Upper lobe of right lung (tissue), 1 donor: ENCODE data around the gene PROSER3. TPM values are rescaled to one million over a fixed set of nuclear protein-coding genes. Genes with fewer than 3 reads are reported as not detected.

Experiments
- ATAC-seq: fragments of 200-7000 bp; cut with Tn5 transposase; one replicate; pipeline ENCODE4 v1.9.1; 2020; ENCODE audit warnings: mild to moderate bottlenecking, moderate library complexity
- DNase-seq: peaks from one replicate; pipeline ENCODE4 v3.0.0-alpha.2; 2020
- H3K27ac ChIP-seq: fragments of 200-600 bp; one replicate; pipeline ENCODE4 v1.8.0; 2022
- H3K27me3 ChIP-seq: fragments of 200-600 bp; one replicate; pipeline ENCODE4 v1.8.0; 2022; ENCODE audit warnings: mild to moderate bottlenecking
- H3K36me3 ChIP-seq: fragments of 200-600 bp; one replicate; pipeline ENCODE4 v1.8.0; 2022
- H3K4me1 ChIP-seq: fragments of 200-600 bp; one replicate; pipeline ENCODE4 v1.8.0; 2022
- H3K4me3 ChIP-seq: fragments of 200-600 bp; one replicate; pipeline ENCODE4 v1.8.0; 2022; ENCODE audit warnings: mild to moderate bottlenecking
- H3K9me3 ChIP-seq: fragments of 200-600 bp; one replicate; pipeline ENCODE4 v1.8.0; 2022
- intact Hi-C: fragments of 100-400 bp; cut with DNase I; formaldehyde crosslinking; loops from one replicate; pipeline ENCODE4 v1.11.0; 2022
- total RNA-seq: library from RNA; stranded (reverse); fragmentation: NEBNext Ultra II Directional; extraction: Animal tissue kit (Norgen Biotek cat#: 25700); gene quantifications from one replicate; pipeline ENCODE4 v1.2.1, GENCODE V29; 2021
- TF ChIP-seq, protein P1 (sequence below): fragments of 200-600 bp; IDR thresholded peaks from one replicate; pipeline ENCODE4 v1.8.0; 2022; ENCODE audit warnings: antibody characterized with exemption
- donor health status: DM: no; HTN: yes; CAD: no; lungs with severe emphysema.

PROSER3 gene
- total RNA-seq, 1 donor from 2014 or later, result 18.2 TPM

DNA sequence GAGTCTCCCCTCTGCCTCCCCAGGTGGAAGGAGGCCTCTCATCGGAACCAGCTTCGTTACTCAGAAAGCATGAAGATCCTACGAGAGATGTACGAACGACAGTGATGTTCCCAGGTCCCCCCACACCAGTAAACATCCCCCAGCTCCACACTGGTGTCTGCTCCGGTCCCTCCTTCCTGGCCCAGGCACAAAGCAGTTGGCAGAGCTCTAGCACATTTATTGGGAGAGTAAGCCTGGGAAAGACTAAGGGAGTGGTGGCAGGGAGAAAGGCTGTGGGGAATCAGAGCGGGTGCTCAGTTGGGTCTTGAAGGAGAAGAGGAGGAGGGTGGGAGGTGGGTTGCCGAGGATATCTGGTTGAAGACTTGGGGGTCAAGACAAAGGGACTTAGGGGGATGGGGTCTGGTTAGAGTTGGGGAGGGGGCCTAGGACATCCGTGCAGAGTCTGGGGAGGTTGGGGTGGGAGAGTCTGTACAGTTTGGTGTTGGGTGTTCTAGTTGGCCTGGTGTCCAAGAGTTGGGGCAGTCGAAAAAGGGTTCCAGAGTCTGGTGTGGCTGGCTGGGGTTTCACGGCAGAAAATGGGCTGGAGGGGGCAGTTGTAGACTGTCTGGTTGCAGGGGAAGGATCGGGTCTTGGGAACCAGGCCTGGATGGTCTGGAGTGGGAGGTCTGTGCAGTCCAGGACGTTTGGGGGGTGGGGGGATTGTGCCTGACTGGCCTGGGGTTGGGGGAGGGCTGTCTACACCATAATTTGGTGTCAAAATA is 3.4 kb upstream of the PROSER3 start:
- H3K36me3 ChIP-seq, result peaks cover 30% of the 10 kb centered on the region
- intact Hi-C loops, result no loop called here
- DNase-seq (no peak), ATAC-seq (no peak)
- H3K4me3 ChIP-seq, result no peak overlapping the region
- H3K27me3 ChIP-seq, result no peaks in the 10 kb centered on the region
- peaks cover 21% of the 10 kb centered on the region for H3K4me1 ChIP-seq
- peak overlapping the region; percentile 47 for H3K27ac ChIP-seq
- H3K9me3 ChIP-seq, result no peaks in the 10 kb centered on the region
- TF ChIP-seq, protein P1, sequence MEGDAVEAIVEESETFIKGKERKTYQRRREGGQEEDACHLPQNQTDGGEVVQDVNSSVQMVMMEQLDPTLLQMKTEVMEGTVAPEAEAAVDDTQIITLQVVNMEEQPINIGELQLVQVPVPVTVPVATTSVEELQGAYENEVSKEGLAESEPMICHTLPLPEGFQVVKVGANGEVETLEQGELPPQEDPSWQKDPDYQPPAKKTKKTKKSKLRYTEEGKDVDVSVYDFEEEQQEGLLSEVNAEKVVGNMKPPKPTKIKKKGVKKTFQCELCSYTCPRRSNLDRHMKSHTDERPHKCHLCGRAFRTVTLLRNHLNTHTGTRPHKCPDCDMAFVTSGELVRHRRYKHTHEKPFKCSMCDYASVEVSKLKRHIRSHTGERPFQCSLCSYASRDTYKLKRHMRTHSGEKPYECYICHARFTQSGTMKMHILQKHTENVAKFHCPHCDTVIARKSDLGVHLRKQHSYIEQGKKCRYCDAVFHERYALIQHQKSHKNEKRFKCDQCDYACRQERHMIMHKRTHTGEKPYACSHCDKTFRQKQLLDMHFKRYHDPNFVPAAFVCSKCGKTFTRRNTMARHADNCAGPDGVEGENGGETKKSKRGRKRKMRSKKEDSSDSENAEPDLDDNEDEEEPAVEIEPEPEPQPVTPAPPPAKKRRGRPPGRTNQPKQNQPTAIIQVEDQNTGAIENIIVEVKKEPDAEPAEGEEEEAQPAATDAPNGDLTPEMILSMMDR, result no peak

- no peaks in the 10 kb centered on the region for H3K27me3 ChIP-seq
- ATAC-seq, result peak; percentile 0
- intact Hi-C loops, result no loop called here
- TF ChIP-seq, protein P1, result no peak
- peaks cover 18% of the 10 kb centered on the region for H3K4me1 ChIP-seq
- peaks cover 30% of the 10 kb centered on the region for H3K36me3 ChIP-seq
- H3K27ac ChIP-seq, result peak overlapping the region; percentile 47
- peak; percentile 64 for DNase-seq
- no peaks in the 10 kb centered on the region for H3K9me3 ChIP-seq
- H3K4me3 ChIP-seq, result peak overlapping the region; percentile 47
Measured at GRCh38 chr19:35755131-35755549, 2.8 kb upstream of the PROSER3 start.

DNA sequence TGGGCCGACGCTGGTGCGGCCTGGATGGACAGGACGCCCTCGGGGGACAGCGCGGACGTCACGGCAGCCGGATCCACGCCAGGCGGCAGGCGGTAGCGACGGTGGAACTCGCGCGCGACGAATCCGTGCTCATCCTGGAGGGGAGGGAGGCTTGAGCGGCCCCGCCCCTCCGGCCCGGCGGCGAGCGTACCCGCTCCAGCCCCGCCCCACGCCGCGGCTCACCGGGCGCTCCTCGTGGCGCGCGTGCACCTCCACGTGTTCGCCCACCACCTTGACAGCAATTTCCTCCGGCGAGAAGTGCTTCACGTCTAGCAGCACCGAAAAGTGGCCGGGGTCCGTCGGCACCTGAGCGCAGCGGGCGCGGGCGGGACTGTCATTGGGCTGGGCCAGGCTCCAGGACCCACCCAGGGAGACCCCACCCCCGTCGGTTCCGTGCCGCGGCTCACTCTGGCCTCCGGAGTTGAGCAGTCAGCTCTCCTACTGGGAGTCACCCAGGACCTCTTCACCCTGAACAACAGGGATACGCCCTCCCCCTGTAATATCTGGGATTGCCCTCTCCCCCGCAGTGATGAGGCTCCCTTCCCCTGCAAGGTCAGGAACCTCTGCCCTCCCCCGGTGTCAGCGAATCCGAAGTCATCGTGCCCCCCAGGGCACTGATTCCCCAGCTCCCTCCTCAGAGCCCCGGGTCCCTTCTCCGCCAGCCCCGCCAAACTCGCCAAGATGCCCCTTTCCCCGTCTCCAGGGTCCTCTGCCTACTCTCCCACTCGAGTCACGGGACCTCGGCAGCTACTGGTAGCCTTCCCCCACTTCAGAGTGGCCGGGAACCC is 2.2 kb upstream of the PROSER3 start:
- ATAC-seq, result peak; percentile 1
- Histone ChIP-seq H3K27ac (peak overlapping the region; percentile 98), H3K36me3 (peaks cover 30% of the 10 kb centered on the region), H3K27me3 (no peaks in the 10 kb centered on the region), H3K9me3 (no peaks in the 10 kb centered on the region), H3K4me1 (peaks cover 18% of the 10 kb centered on the region), H3K4me3 (peak overlapping the region; percentile 47)
- peak; percentile 77 for DNase-seq
- intact Hi-C loops, result no loop called here
- TF ChIP-seq, protein P1, result no peak

- TF ChIP-seq, protein P1, result no peak
- peaks cover 18% of the 10 kb centered on the region for H3K4me1 ChIP-seq
- H3K4me3 ChIP-seq, result peak within 1 kb of the TSS; percentile 98
- DNase-seq (peak; percentile 69), ATAC-seq (no peak)
- H3K27me3 ChIP-seq, result no peaks in the 10 kb centered on the region
- intact Hi-C loops, result no loop called here
- no peaks in the 10 kb centered on the region for H3K9me3 ChIP-seq
- H3K27ac ChIP-seq, result peak within 1 kb of the TSS; percentile 98
- H3K36me3 ChIP-seq, result peaks cover 28% of the 10 kb centered on the region
Measured at GRCh38 chr19:35756377-35757230, 1.4 kb upstream of the PROSER3 start, which contains the start of gene HSPB6. Gene HSPB6 (minus strand): TSS chr19:35757029. CDS start chr19:35757008, 21 bp downstream.

DNA sequence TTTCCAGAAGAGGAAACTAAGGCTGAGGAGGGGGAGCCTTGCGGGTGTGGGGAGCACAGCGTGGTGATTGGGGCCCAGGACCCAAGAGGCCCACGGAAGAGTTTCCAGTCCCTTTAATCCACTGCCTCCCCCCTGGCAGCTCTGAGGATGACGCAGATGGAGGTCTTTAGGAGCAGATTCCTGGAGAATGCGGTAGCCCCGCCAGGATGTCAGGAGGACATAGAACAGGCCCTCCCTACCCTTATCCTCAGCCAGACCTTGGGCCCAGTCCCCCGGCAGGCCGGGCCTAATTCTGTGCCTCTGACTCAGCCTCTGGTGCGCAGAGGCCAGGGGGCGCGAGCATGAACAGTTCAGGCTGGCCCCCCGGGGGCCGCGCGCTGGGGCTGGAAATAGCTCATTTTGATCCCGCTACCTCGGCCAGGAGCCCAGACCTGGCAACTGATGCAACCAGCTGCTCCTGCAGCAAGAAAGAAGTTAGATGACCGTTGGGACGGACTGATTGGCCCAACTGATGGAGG is 686 bp upstream of the PROSER3 start:
- Histone ChIP-seq H3K36me3 (peaks cover 28% of the 10 kb centered on the region), H3K4me3 (peak overlapping the region; percentile 98), H3K4me1 (peaks cover 18% of the 10 kb centered on the region), H3K9me3 (no peaks in the 10 kb centered on the region), H3K27ac (peak overlapping the region; percentile 98), H3K27me3 (no peaks in the 10 kb centered on the region)
- DNase-seq (peak; percentile 80), ATAC-seq (peak; percentile 2)
- TF ChIP-seq, protein P1, result no peak
- intact Hi-C loops, result no loop called here
